T1000 (cell line): ENCODE measurements around the gene NFKBIL1.
"Not testable (repeated sequence)": the region's sequence is repeated elsewhere in the genome, so short reads cannot be mapped to it uniquely, and the experiment has no call there.

Source experiments
- DNase-seq: peaks from one replicate; lab custom pipeline; 2025; ENCODE audit warnings: mixed read lengths; lab: John Stamatoyannopoulos, UW

NFKBIL1 gene

GRCh38 chr6:31580807-31581433 is 33.5 kb downstream of the NFKBIL1 start:
- peak; percentile 69 for DNase-seq

DNA sequence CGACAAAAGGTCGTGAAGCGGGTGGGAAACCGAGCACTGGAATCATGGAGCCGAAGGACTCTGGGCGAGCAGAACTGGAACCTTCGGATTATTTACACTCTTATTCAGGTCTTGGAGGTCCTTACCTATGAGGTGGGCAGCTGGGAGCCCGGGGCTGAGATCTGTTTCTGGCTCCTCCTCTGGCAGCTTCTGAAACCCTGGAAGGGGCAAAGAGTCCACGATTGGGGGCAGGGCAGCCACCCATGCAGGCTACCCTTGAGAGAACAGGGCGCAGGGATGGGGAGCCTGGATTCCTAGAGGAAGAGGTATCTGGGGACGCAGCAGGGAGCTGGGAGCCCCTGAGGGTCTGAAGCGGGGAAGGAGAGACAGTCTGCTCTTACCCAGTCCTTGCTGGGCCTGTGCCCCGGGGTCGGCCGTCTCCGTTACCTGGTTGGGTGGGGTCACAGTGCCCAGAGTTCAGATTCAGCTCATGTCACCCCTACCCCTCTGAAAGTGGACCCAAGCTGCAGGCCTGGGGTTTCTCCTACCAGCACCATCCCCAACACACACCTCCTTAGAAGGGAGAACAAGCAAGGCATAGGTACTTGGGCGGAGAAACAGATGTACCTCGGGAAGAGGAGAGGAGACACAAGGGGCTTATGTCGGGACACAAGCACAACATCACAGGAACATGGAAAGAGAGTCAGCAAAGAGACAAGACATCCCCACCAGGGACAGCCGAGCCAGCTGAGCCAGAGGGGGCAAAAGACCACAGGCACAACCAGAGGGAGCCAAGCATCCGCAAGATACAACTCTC is 34.2 kb downstream of the NFKBIL1 start:
- DNase-seq = no peak

GRCh38 chr6:31582230-31582643 is 34.8 kb downstream of the NFKBIL1 start, which contains the start of gene LTB:
Gene LTB (minus strand): TSS chr6:31582424. CDS start chr6:31582417, 7 bp downstream.
- no peak for DNase-seq

- DNase-seq = no peak
Observed at GRCh38 chr6:31585491-31585890, 38.1 kb downstream of the NFKBIL1 start.

- DNase-seq = no peak
Observed at GRCh38 chr6:31586008-31586407, 38.6 kb downstream of the NFKBIL1 start, which contains the start of gene LST1. Gene LST1 (plus strand): TSS chr6:31586277. CDS start chr6:31587300, 1,023 bp downstream.

GRCh38 chr6:31586599-31587281 is 39.3 kb downstream of the NFKBIL1 start:
- no peak for DNase-seq

- DNase-seq = no peak
Observed at GRCh38 chr6:31587791-31588777, 40.7 kb downstream of the NFKBIL1 start.

GRCh38 chr6:31588871-31589650 is 41.7 kb downstream of the NFKBIL1 start:
- no peak for DNase-seq

DNA sequence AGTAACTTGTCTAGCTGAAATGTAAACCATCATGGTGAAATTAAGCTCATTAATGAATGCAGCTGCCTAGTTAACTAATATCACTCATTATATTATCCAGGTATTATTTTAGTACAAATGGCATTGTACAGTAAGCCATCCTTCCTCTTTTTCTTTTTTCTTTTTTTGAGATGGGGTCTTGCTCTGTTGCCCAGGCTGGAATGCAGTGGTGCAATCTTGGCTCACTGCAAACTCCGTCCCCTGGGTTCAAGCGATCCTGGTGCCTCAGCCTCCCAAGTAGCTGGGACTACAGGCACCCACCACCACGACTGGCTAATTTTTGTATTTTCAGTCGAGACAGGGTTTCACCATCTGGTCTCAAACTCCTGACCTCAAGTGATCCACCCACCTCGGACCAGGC is 43.3 kb downstream of the NFKBIL1 start:
- DNase-seq = not testable (repeated sequence)

DNA sequence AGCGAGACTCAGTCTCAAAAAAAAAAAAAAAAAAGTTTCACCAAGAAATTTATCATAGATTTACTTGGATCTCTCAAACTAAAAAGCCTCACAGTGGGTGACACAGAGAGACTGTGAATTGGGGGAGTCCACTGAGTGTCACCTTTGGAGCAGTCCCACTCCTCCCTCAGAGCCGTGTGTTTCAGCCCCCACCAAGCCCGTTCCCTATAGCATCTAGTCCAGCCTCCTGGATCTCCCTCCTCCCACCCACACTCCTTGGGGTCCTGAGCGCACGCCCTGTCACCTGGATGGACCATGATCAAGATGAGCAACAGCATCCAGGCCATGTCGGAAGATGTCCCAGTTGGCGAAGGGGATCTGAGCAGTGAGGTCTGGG is 45.0 kb downstream of the NFKBIL1 start:
- no peak for DNase-seq

- DNase-seq = no peak
Observed at GRCh38 chr6:31597006-31597405, 49.6 kb downstream of the NFKBIL1 start.

GRCh38 chr6:31607317-31607716 is 59.9 kb downstream of the NFKBIL1 start:
- DNase-seq = no peak
